ENCODE measurements around the gene CDKL5. TPM values are rescaled to one million over a fixed set of nuclear protein-coding genes. Genes with fewer than 3 reads are reported as not detected.

CDKL5 gene
- total RNA-seq, 1 experiment from 2014 or later: 1.2 TPM

DNA sequence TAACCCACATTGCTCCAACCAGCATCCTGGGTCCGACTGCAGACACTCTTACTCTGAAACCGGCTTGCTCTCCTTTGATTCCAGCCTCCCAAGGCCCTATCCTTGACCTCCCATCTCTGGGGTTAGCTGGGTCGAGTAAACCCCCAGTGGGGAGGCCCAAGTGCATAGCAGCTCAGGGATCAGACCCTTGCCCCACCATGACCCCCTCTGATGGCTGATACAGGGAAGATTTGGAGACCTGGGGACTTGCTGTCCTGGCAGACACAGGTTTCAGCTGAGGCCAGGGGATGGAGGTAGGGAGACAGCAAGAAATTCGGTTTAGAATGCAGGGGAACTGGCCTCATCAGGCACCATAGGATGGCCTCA, 23.6 kb upstream of the CDKL5 start:
- ChIA-PET POLR2A (no interaction called here), CTCF (no interaction called here)
- no peak overlapping the region for H3K4me3 ChIP-seq (ENCODE audit: low read depth in 2 of 2, low read length in 2 of 2)
- H3K27ac ChIP-seq (ENCODE audit: low read length): no peak overlapping the region
- BruUV-seq (replicated peaks): no TSS peak
- H3K9me3 ChIP-seq (ENCODE audit: control insufficient read depth, insufficient read depth, low read depth, low read length): no peaks in the 10 kb centered on the region
- no peak for DNase-seq (ENCODE audit: low read depth, low spot score)
- no peaks in the 10 kb centered on the region for H3K27me3 ChIP-seq (ENCODE audit: control insufficient read depth, insufficient read depth, low read length)
- ATAC-seq: no peak
- no peaks in the 10 kb centered on the region for H3K4me1 ChIP-seq (ENCODE audit: control insufficient read depth, insufficient read depth, low read length)
- H3K36me3 ChIP-seq (ENCODE audit: control insufficient read depth, insufficient read depth, low read length): no peaks in the 10 kb centered on the region
- intact Hi-C loops (cut with micrococcal nuclease; ENCODE audit: unreplicated experiment): no loop called here
- in situ Hi-C loops (cut with HindIII; ENCODE audit: low pct_unique_long_range_greater_than_20kb, low sequenced_read_pairs): no loop called here
- TF ChIP-seq SIN3A (IDR thresholded peaks at IDR 0.05; ENCODE audit: borderline replicate concordance, insufficient read depth, low read depth, low read length) (no peak), POLR2AphosphoS5 (IDR thresholded peaks at IDR 0.05; ENCODE audit: low read depth, low read length) (no peak), REST (IDR thresholded peaks at IDR 0.05; ENCODE audit: insufficient read depth in 1 of 2, low read depth in 2 of 2, low read length in 1 of 2) (no peak), TCF7L2 (IDR thresholded peaks at IDR 0.05; ENCODE audit: low read depth, low read length) (no peak)
- TF ChIP-seq, protein P1, sequence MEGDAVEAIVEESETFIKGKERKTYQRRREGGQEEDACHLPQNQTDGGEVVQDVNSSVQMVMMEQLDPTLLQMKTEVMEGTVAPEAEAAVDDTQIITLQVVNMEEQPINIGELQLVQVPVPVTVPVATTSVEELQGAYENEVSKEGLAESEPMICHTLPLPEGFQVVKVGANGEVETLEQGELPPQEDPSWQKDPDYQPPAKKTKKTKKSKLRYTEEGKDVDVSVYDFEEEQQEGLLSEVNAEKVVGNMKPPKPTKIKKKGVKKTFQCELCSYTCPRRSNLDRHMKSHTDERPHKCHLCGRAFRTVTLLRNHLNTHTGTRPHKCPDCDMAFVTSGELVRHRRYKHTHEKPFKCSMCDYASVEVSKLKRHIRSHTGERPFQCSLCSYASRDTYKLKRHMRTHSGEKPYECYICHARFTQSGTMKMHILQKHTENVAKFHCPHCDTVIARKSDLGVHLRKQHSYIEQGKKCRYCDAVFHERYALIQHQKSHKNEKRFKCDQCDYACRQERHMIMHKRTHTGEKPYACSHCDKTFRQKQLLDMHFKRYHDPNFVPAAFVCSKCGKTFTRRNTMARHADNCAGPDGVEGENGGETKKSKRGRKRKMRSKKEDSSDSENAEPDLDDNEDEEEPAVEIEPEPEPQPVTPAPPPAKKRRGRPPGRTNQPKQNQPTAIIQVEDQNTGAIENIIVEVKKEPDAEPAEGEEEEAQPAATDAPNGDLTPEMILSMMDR (IDR thresholded peaks at IDR 0.05): no peak

- no peaks in the 10 kb centered on the region for H3K27me3 ChIP-seq (ENCODE audit: control insufficient read depth, insufficient read depth, low read length)
- no peak for ATAC-seq
- H3K27ac ChIP-seq (ENCODE audit: low read length): no peak overlapping the region
- H3K9me3 ChIP-seq (ENCODE audit: control insufficient read depth, insufficient read depth, low read depth, low read length): no peaks in the 10 kb centered on the region
- CTCF ChIA-PET: no interaction called here
- H3K4me3 ChIP-seq (ENCODE audit: low read depth in 2 of 2, low read length in 2 of 2): no peak overlapping the region
- in situ Hi-C loops (cut with HindIII; ENCODE audit: low pct_unique_long_range_greater_than_20kb, low sequenced_read_pairs): no loop called here
- BruUV-seq (replicated peaks): no TSS peak
- intact Hi-C loops (cut with micrococcal nuclease; ENCODE audit: unreplicated experiment): no loop called here
- DNase-seq (ENCODE audit: low read depth, low spot score): no peak
- TF ChIP-seq POLR2AphosphoS5 (IDR thresholded peaks at IDR 0.05; ENCODE audit: low read depth, low read length): no peak
- no peak for TF ChIP-seq SIN3A (IDR thresholded peaks at IDR 0.05; ENCODE audit: borderline replicate concordance, insufficient read depth, low read depth, low read length)
- TF ChIP-seq, protein P1 (IDR thresholded peaks at IDR 0.05): no peak
- TF ChIP-seq REST (IDR thresholded peaks at IDR 0.05; ENCODE audit: insufficient read depth in 1 of 2, low read depth in 2 of 2, low read length in 1 of 2): no peak
- no peak for TF ChIP-seq TCF7L2 (IDR thresholded peaks at IDR 0.05; ENCODE audit: low read depth, low read length)
- no peaks in the 10 kb centered on the region for H3K4me1 ChIP-seq (ENCODE audit: control insufficient read depth, insufficient read depth, low read length)
- POLR2A ChIA-PET: no interaction called here
- no peaks in the 10 kb centered on the region for H3K36me3 ChIP-seq (ENCODE audit: control insufficient read depth, insufficient read depth, low read length)
Observed at GRCh38 chrX:18406531-18407266, 18.7 kb upstream of the CDKL5 start.

Data from Panc1 (cell line).